Stimulated activated CD4-positive, alpha-beta T cell treated with anti-CD3 and anti-CD28 coated beads, Interleukin-4, amount 100 ng/mL, for 4 hours (primary cell): ENCODE measurements around the gene CDH15.
"Not testable (repeated sequence)": the region's sequence is repeated elsewhere in the genome, so short reads cannot be mapped to it uniquely, and the experiment has no call there.

Experiments
- DNase-seq, 2 experiments: peaks; one replicate each; pipeline ENCODE4 v3.0.0-alpha.2; 2020

CDH15 gene

DNA sequence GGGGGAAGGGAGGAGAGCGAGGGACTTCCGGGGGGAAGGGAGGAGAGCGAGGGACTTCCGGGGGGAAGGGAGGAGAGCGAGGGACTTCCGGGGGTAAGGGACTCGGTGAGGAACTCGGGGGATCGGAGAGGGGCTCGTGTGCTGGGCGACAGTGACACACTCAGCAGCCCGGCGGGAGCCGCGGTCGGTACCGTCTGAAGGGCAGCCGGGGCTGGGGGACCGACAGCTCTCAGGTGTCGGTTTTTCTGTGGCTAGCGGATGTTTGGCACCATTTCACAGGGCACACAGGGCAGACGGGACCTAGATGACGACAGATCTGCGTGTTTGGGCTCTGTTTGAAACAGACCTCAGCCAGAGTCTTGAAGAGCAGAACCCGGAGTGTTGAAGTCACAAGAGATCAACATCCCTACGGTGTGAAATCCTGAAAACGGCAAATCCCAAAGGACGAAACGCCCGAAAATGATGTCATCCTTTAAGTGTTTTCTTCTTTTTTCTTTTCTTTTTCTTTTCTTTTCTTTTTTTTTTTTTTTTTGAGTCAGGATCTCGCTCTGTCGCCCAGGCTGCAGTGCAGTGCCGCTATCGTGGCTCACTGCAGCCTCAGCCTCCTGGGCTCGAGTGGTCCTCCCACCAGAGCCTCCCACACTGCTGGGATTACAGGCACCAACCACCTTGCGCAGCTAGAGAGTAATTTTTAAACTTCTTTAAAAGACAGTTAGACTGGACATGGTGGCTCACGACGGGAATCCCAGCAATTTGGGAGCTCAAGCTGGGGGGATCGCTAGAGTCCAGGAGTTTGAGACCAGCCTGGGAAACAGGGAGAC, 69.8 kb downstream of the CDH15 start:
- DNase-seq = peak; percentile 61 to 76

DNA sequence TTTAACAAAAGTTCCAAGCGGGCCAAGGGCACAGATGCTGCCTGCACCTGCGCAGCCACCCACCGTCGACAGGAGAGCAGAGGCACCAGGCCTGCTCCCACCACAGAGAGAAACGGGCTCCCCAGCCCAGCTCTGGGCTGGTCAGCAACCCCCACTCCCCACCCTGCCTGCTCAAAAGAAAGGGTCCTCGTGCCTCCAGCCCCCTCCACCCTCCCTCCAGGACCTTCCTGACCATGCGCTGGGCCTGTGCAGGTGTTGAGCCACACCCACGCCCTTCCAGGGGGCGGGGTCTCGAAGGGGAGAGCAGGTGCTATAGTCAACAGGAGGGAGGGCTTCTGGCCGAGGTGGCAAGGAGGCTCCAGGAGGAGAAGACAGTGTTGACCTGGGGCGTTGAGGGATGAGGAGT, 71.2 kb downstream of the CDH15 start:
- no peak for DNase-seq

DNA sequence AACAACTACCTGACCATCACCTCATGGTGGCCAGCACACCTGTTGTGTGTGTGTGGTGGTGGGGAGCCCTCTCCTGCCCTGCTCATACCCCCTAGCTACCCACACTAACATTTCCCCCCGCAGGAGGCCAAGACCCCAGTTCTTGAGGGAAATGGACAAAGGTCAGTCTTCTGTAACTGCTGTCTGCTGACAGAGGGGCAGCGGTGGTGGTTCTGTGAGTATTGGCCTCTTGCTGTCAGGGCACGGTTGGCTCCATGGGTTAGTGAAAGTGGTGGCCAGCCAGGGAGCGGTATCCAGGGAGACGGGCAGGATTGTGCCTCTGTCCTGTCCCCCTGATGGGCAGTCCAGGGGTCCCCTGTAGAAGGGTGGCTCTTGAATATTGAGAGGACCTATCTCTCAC, 72.1 kb downstream of the CDH15 start:
- DNase-seq = no peak

DNA sequence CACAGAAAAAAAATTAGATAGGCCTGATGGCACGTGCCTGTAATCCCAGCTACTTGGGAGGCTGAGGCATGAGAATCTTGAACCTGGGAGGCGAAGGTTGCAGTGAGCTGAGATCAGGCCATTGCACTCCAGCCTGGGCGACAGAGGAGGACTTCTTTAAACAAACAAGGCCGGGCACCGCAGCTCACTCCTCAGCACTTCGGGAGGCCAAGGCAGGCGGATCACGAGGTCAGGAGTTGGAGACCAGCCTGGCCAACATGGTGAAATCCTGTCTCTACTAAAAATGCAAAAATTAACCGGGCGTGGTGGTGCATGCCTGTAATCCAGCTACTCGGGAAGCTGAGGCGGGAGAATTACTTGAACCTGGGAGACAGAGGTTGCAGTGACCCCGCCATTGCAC, 72.7 kb downstream of the CDH15 start:
- DNase-seq = not testable (repeated sequence)

DNA sequence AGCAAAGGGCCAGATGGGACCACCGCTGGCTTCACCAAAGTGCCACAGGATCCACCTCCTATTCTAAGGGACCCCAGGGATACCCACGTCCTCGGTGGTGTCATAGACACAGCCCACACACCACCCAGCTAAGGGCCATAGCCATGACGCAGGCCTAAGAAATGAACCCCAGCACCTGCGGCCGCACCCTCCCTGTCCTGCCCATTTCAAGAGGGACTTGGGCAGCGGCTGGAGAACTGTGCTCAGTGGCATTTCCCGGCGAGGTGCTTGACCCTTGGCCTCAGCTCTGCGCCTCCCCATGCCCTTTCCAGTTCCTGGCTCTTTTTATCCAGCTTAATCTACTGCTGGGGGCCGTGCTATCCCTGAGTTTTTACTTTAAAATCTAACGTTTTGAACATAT, 73.2 kb downstream of the CDH15 start:
- no peak for DNase-seq
